Liver (tissue), 3 donors: ENCODE results near the gene CMTM7.

ENCODE experiments used
- CTCF ChIP-seq: fragments of 150-350 bp; IDR thresholded peaks from 2 replicates; pipeline ENCODE4 v1.5.1; 2017; ENCODE audit warnings: improper control_type of control experiment, low read depth, low read length; ENCODE audit not compliant: missing input control
- EGR1 ChIP-seq, 2 donors: IDR thresholded peaks; 2 replicates each; pipeline ENCODE4 v1.6.1; 2016 to 2018; ENCODE audit warnings: antibody characterized with exemption in 2 of 2, low read depth in 2 of 2
- MAX ChIP-seq: IDR thresholded peaks from 2 replicates; pipeline ENCODE4 v1.6.1; 2016; ENCODE audit warnings: antibody characterized with exemption
- RAD21 ChIP-seq, 2 donors: IDR thresholded peaks; 2 replicates each; pipeline ENCODE4 v1.6.1; 2016; ENCODE audit warnings: antibody characterized with exemption in 2 of 2, mild to moderate bottlenecking in 2 of 2
- REST ChIP-seq: IDR thresholded peaks from 2 replicates; pipeline ENCODE4 v1.6.1; 2016; ENCODE audit warnings: antibody characterized with exemption, mild to moderate bottlenecking
- YY1 ChIP-seq: IDR thresholded peaks from 2 replicates; pipeline ENCODE4 v1.6.1; 2016; ENCODE audit warnings: antibody characterized with exemption, mild to moderate bottlenecking
- donor health status: healthy.
- donor health status: healthy.

GRCh38 chr3:32453346-32453745, 61.7 kb downstream of the CMTM7 start:
- TF ChIP-seq CTCF, result no peak
- no peak for TF ChIP-seq RAD21 (IDR thresholded peaks at IDR 0.05)
- no peak for TF ChIP-seq EGR1 (IDR thresholded peaks at IDR 0.05; ENCODE audit: low read depth in 2 of 2)
- no peak for TF ChIP-seq REST
- TF ChIP-seq YY1, result no peak
- TF ChIP-seq MAX, result no peak
